ENCODE data around the gene CAPRIN1. TPM values are rescaled to one million over a fixed set of nuclear protein-coding genes. Genes with fewer than 3 reads are reported as not detected.

CAPRIN1 gene
- total and polyA plus RNA-seq, 2 donors (not counting 3 experiments of a cell fraction or from before 2014, with no cell fraction given): 138 to 279 TPM

GRCh38 chr11:34074391-34074790 lies 22.9 kb downstream of the CAPRIN1 start:
- Histone ChIP-seq H3K4me3 (replicated peaks in 1 of 3; ENCODE audit: insufficient read depth in 1 of 3, low read depth in 1 of 3, low read length in 3 of 3) (no peak overlapping the region), H3K9ac (replicated peaks; ENCODE audit: extremely low read depth, insufficient read depth, low read length) (no peak overlapping the region), H3K4me2 (ENCODE audit: insufficient read depth, low read length) (peak overlapping the region; percentile 10), H3K36me3 (ENCODE audit: control insufficient read depth in 2 of 2, extremely low read depth in 1 of 2, insufficient read depth in 2 of 2, low read length in 2 of 2) (peaks cover 14 to 49% of the 10 kb centered on the region in 2 experiments), H4K20me1 (replicated peaks; ENCODE audit: control insufficient read depth, extremely low read depth, insufficient read depth, low read length) (peaks cover 31% of the 10 kb centered on the region), H3K79me2 (ENCODE audit: control insufficient read depth, insufficient read depth, low read length) (peaks cover 91% of the 10 kb centered on the region), H2AFZ (ENCODE audit: low read depth, low read length) (no peak overlapping the region), H3K4me1 (ENCODE audit: control insufficient read depth, extremely low read depth, insufficient read depth, low read length) (peaks cover 32% of the 10 kb centered on the region), H3K9me1 (replicated peaks; ENCODE audit: control insufficient read depth, extremely low read depth, insufficient read depth, low read length) (no peaks in the 10 kb centered on the region), H3K27me3 (ENCODE audit: control insufficient read depth in 2 of 2, insufficient read depth in 2 of 2, low read length in 2 of 2) (no peaks in the 10 kb centered on the region), H3K9me3 (replicated peaks; ENCODE audit: control insufficient read depth, insufficient read depth, low read length) (no peaks in the 10 kb centered on the region), H3K27ac (ENCODE audit: insufficient read depth, low read depth, low read length) (peak overlapping the region; percentile 25)
- FAIRE-seq (no peak), DNase-seq (ENCODE audit: low read depth, low spot score) (no peak)
- TF ChIP-seq JUN (IDR thresholded peaks at IDR 0.05; ENCODE audit: borderline replicate concordance, insufficient read depth, insufficient read length, low read depth) (no peak), GATA2 (IDR thresholded peaks at IDR 0.05; ENCODE audit: insufficient read depth, insufficient read length, low read depth, low read length) (no peak), FOS (IDR thresholded peaks at IDR 0.05; ENCODE audit: borderline replicate concordance, insufficient read depth, low read length) (no peak), EZH2 (IDR thresholded peaks at IDR 0.05; ENCODE audit: borderline replicate concordance, low read depth, low read length, severe bottlenecking) (no peak), POLR2A (IDR thresholded peaks at IDR 0.05; ENCODE audit: low read depth, low read length) (no peak), MYC (IDR thresholded peaks at IDR 0.05; ENCODE audit: low read depth, low read length) (no peak), POLR2AphosphoS5 (IDR thresholded peaks at IDR 0.05; ENCODE audit: insufficient read depth, low read depth, low read length) (no peak)
- TF ChIP-seq, protein P1, sequence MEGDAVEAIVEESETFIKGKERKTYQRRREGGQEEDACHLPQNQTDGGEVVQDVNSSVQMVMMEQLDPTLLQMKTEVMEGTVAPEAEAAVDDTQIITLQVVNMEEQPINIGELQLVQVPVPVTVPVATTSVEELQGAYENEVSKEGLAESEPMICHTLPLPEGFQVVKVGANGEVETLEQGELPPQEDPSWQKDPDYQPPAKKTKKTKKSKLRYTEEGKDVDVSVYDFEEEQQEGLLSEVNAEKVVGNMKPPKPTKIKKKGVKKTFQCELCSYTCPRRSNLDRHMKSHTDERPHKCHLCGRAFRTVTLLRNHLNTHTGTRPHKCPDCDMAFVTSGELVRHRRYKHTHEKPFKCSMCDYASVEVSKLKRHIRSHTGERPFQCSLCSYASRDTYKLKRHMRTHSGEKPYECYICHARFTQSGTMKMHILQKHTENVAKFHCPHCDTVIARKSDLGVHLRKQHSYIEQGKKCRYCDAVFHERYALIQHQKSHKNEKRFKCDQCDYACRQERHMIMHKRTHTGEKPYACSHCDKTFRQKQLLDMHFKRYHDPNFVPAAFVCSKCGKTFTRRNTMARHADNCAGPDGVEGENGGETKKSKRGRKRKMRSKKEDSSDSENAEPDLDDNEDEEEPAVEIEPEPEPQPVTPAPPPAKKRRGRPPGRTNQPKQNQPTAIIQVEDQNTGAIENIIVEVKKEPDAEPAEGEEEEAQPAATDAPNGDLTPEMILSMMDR (IDR thresholded peaks at IDR 0.05; ENCODE audit: extremely low read depth in 1 of 2, insufficient read depth in 1 of 2, low read depth in 1 of 2, low read length in 2 of 2): no peak
- TF ChIP-seq, protein P2, sequence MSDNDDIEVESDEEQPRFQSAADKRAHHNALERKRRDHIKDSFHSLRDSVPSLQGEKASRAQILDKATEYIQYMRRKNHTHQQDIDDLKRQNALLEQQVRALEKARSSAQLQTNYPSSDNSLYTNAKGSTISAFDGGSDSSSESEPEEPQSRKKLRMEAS (IDR thresholded peaks at IDR 0.05; ENCODE audit: insufficient read depth, insufficient read length): no peak
- CTCF ChIA-PET: interaction anchor here (1.4 to 5.2 kb wide), 7 partner anchors 9 to 266 kb away, joined by 3 to 36 read pairs (median 6); no protein-coding TSS in a partner anchor
- no TSS peak for BruUV-seq (replicated peaks)
- dilution Hi-C loops (cut with MboI; ENCODE audit: extremely low pct_ligation_motif_present, low sequenced_read_pairs): no loop called here
- intact Hi-C loops (cut with micrococcal nuclease): no loop called here
- POLR2A ChIA-PET: interaction anchor here (1.3 kb wide), 1 partner anchor 11 kb away, joined by 3 read pairs; no protein-coding TSS in a partner anchor
